Hepatic stellate cell (primary cell): ENCODE results near the gene FRMD4A.

ENCODE experiments used
- DNase-seq: peaks from one replicate; pipeline ENCODE4 v3.0.0; 2011; ENCODE audit warnings: low spot score

FRMD4A gene

GRCh38 chr10:14330388-14331061 is at the start of gene FRMD4A:
TSS of gene FRMD4A (minus strand) at chr10:14330924.
- DNase-seq = no peak

GRCh38 chr10:14379556-14380280 is 49.0 kb upstream of the FRMD4A start:
- no peak for DNase-seq

- DNase-seq = no peak
Observed at GRCh38 chr10:14378387-14378960, 47.8 kb upstream of the FRMD4A start.

- no peak for DNase-seq
Observed at GRCh38 chr10:14377591-14378175, 47.0 kb upstream of the FRMD4A start.

- no peak for DNase-seq
Observed at GRCh38 chr10:14374745-14375445, 44.2 kb upstream of the FRMD4A start.

GRCh38 chr10:14372606-14373005 is 41.9 kb upstream of the FRMD4A start:
- DNase-seq = no peak

GRCh38 chr10:14371581-14371980 is 40.9 kb upstream of the FRMD4A start:
- no peak for DNase-seq

GRCh38 chr10:14370894-14371293 is 40.2 kb upstream of the FRMD4A start:
- no peak for DNase-seq

GRCh38 chr10:14369906-14370305 is 39.2 kb upstream of the FRMD4A start:
- no peak for DNase-seq

- DNase-seq = no peak
Observed at GRCh38 chr10:14366760-14367159, 36.0 kb upstream of the FRMD4A start.

- DNase-seq = no peak
Observed at GRCh38 chr10:14365266-14365665, 34.5 kb upstream of the FRMD4A start.

- DNase-seq = no peak
Observed at GRCh38 chr10:14362104-14362503, 31.4 kb upstream of the FRMD4A start.

- no peak for DNase-seq
Observed at GRCh38 chr10:14360961-14361360, 30.2 kb upstream of the FRMD4A start.

GRCh38 chr10:14360515-14360914 is 29.8 kb upstream of the FRMD4A start:
- no peak for DNase-seq

GRCh38 chr10:14358886-14359573 is 28.3 kb upstream of the FRMD4A start:
- DNase-seq = no peak

- DNase-seq = no peak
Observed at GRCh38 chr10:14356921-14357320, 26.2 kb upstream of the FRMD4A start.

GRCh38 chr10:14355750-14356149 is 25.0 kb upstream of the FRMD4A start:
- DNase-seq = no peak

GRCh38 chr10:14353291-14353913 is 22.7 kb upstream of the FRMD4A start:
- DNase-seq = no peak

GRCh38 chr10:14350006-14350405 is 19.3 kb upstream of the FRMD4A start:
- no peak for DNase-seq

GRCh38 chr10:14349081-14349480 is 18.4 kb upstream of the FRMD4A start:
- no peak for DNase-seq

GRCh38 chr10:14345262-14345661 is 14.5 kb upstream of the FRMD4A start:
- no peak for DNase-seq
